Measurements from ENCODE around the gene TMCO1.
A peak's percentile ranks its signal among the peaks of the same experiment; 100 is the strongest.
"Not testable (repeated sequence)": the region's sequence is repeated elsewhere in the genome, so short reads cannot be mapped to it uniquely, and the experiment has no call there.

Gene TMCO1

GRCh38 chr1:165695031-165695430, 73.6 kb downstream of the TMCO1 start:
- in situ Hi-C loops (cut with MboI; ENCODE audit: low pct_unique_long_range_greater_than_20kb, low sequenced_read_pairs, unreplicated experiment), result no loop called here
- no peak for DNase-seq (ENCODE audit: low spot score)
- TF ChIP-seq CTCF (IDR thresholded peaks at IDR 0.05; ENCODE audit: extremely low read depth, insufficient read depth, missing control alignments), result no peak

DNA sequence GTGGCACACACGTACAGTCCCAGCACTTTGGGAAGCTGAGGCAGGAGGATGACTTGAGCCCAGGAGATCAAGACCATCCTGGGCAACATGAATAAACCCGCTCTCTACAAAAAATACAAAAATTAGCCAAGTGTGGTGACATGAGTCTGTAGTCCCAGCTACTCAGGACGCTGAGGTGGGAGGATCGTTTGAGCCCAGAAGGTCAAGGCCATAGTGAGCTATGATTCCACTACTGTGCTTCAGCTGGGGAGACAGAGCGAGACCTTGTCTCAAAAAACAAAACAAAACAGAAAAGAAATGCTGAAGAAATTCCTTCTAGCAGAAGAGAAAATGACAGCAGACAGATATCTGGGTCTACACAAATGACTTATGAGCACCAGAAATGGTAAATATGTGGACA, 80.6 kb downstream of the TMCO1 start:
- TF ChIP-seq CTCF (IDR thresholded peaks at IDR 0.05; ENCODE audit: extremely low read depth, insufficient read depth, missing control alignments), result no peak
- no peak for DNase-seq (ENCODE audit: low spot score)
- in situ Hi-C loops (cut with MboI; ENCODE audit: low pct_unique_long_range_greater_than_20kb, low sequenced_read_pairs, unreplicated experiment), result no loop called here

- in situ Hi-C loops (cut with MboI; ENCODE audit: low pct_unique_long_range_greater_than_20kb, low sequenced_read_pairs, unreplicated experiment), result no loop called here
- no peak for TF ChIP-seq CTCF (IDR thresholded peaks at IDR 0.05; ENCODE audit: extremely low read depth, insufficient read depth, missing control alignments)
- no peak for DNase-seq (ENCODE audit: low spot score)
Measured at GRCh38 chr1:165686971-165687433, 81.7 kb downstream of the TMCO1 start.

GRCh38 chr1:165686121-165686970, 82.3 kb downstream of the TMCO1 start:
- in situ Hi-C loops (cut with MboI; ENCODE audit: low pct_unique_long_range_greater_than_20kb, low sequenced_read_pairs, unreplicated experiment), result no loop called here
- peak; percentile 26 for DNase-seq (ENCODE audit: low spot score)
- TF ChIP-seq CTCF (IDR thresholded peaks at IDR 0.05; ENCODE audit: extremely low read depth, insufficient read depth, missing control alignments), result peak; percentile 42

GRCh38 chr1:165683848-165684485, 84.7 kb downstream of the TMCO1 start:
- TF ChIP-seq CTCF (IDR thresholded peaks at IDR 0.05; ENCODE audit: extremely low read depth, insufficient read depth, missing control alignments), result no peak
- in situ Hi-C loops (cut with MboI; ENCODE audit: low pct_unique_long_range_greater_than_20kb, low sequenced_read_pairs, unreplicated experiment), result no loop called here
- DNase-seq (ENCODE audit: low spot score), result no peak

DNA sequence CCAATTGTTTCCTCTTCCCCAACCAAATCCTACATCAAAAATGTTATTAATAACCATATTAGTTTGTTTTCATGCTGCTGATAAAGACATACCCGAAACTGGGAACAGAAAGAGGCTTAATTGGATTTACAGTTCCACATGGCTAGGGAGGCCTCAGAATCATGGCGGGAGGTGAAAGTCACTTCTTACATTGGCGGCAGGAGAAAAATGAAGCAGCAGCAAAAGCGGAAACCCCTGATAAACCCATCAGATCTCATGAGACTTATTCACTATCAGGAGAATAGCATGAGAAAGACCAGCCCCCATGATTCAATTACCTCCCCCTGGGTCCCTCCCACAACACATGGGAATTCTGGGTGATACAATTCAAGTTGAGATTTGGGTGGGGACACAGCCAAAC, 87.9 kb downstream of the TMCO1 start:
- in situ Hi-C loops (cut with MboI; ENCODE audit: low pct_unique_long_range_greater_than_20kb, low sequenced_read_pairs, unreplicated experiment); DNase-seq (ENCODE audit: low spot score): not testable (repeated sequence)

- DNase-seq (ENCODE audit: low spot score), result no peak
- TF ChIP-seq CTCF (IDR thresholded peaks at IDR 0.05; ENCODE audit: extremely low read depth, insufficient read depth, missing control alignments), result no peak
- in situ Hi-C loops (cut with MboI; ENCODE audit: low pct_unique_long_range_greater_than_20kb, low sequenced_read_pairs, unreplicated experiment), result no loop called here
Measured at GRCh38 chr1:165680303-165680702, 88.4 kb downstream of the TMCO1 start.
